Left lobe of liver (tissue), 2 donors: ENCODE results near the gene VCP. TPM values are rescaled to one million over a fixed set of nuclear protein-coding genes. Genes with fewer than 3 reads are reported as not detected.

Source experiments
- ATAC-seq: fragments of 200-7000 bp; cut with Tn5 transposase; one replicate; pipeline ENCODE4 v1.9.1; 2020; ENCODE audit warnings: mild to moderate bottlenecking, moderate library complexity
- DNase-seq: peaks from one replicate; pipeline ENCODE4 v3.0.0-alpha.2; 2020; ENCODE audit warnings: low spot score
- total RNA-seq: library from RNA; stranded (reverse); gene quantifications from one replicate; pipeline ENCODE4 v1.2.1, GENCODE V29; 2021
- donor health status: DM: no; HTN: no; CAD: no; lungs with moderate emphysema.
- donor health status: DM: no; HTN: yes; CAD: no.

The VCP gene
- total RNA-seq = 147 TPM

DNA sequence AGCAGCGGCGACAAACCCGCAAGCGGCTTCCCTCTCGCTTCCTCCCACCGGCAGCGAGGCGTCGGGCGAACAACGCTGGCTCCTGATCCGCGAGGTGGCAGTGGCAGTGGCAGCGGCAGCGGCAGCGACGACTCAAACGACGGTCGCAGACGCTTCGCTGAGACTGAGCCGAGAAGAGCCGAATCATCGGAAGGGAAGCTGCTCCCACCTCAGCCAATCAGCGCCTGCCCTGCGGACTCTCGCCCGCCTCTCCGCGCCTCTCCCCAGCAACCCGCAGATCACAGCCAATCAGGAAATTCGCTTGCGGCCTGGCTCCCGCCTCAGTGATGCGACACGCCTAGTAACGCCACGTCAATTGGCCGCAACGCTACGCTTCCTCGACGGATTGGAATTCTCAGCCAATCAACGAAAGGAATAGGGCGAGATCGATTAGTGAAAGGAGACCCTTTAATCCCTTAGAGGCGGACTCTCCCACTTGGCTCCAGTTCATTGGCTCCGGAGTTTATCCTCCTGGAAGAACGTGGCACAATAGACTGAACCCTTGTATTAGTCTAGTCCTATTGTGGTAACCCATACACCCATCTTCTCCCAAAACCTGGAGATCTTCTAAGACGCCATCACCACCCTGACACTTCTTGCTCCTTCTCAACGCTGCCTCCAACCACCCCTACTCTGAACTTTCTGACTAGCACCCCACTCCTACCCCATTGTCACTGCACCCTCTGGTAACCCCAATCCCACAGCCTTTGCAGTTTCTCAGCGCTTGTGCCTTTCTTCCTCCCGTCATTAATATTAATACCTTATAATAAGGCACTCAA, at the start of gene VCP:
Gene VCP (minus strand): TSS at position 165 of the 818 bp plus-strand sequence. CDS start 272 bp downstream, outside the sequence.
- DNase-seq = peak; percentile 99
- peak; percentile 89 for ATAC-seq

DNA sequence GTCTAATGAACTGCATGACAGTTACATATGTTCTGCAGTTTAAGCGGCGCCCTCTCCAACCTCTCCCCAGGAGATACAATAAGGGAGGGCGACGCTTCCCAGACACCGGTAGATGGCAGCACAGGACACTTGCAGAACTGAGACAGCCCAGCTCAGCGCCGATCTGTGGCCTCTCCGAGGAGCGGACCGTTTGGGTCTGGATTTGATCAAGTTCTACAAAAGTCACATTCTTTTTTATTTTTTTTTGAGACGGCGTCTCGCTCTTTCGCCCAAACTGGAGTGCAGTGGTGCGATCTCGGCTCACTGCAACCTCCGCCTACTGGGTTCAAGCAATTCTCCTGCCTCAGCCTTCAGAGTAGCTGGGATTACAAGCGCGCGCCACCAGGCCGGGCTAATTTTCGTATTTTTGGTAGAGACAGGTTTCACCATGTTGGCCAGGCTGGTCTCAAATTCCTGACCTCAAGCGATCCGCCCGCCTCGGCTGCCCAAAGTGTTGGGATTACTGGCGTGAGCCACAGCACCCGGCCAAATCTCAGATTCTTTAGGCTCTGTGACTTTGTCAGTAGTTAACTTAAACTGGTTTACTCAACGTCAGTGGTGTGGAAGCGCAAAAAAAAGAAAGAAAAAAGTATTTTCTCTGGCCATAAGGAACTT, 44.6 kb upstream of the VCP start:
- peak; percentile 77 for ATAC-seq
- DNase-seq = peak; percentile 91

DNA sequence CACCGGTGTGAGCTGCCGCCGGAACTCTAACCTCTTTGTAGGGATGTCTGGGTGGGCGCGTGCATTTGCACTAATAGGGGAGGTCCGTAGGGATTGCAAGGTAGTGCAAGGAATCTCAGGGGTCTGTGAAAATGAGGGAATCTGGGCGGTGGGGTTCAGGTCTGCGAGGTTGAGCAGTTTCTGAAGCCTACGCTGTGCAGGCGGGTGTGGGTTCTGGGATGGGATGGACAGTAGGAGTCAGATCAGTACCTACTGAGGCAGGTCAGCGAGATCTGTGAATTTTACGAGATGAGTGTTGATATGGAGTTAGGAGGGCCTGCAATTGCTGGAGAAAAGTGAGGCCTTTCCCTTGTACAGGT, 44.1 kb upstream of the VCP start:
- ATAC-seq = no peak
- no peak for DNase-seq

DNA sequence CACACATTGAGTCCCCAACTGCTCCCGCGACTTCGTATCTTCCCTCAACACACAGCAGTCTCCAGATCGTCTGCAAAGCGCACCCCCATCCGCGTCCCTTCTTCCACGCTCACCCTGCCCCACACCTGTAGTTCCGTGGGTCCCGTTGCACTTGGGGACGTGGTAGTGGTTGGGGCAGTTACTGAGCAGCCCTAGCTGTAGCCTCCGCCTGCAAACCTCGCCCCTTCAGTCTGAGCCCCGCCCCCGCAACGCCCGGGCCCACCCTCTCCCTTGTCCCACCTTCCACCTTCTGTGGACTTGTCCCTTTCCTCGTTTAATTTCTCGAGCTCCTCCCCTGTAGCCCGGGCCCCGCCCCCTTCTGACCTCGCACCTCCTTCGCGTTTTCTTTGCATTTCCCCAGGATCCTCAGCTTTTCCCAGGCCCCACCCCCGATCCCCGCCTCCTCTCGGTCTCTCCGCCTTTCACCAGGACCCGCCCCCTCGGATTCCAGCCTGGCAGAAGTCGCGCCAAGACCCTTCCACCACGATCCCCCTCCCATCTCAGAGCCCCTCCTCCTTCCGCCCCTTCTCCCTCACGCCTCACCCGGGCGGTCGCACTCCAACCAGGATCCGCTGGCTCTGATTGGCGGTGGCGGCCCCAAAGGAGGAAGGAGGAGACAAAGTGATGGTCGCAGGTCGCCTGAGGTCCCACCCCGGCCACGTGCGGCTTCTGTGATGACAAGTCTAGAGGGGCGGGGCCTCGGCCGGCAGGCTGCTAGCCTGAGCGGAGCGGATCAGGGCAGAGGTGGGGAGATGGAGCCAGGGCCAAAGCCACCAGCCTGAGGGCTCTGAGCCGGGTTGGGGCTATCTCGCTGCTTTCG, 43.5 kb upstream of the VCP start, which contains the start of gene ATOSB:
Gene ATOSB (minus strand): TSS at position 183 of the 859 bp plus-strand sequence. CDS start 7,588 bp downstream, outside the sequence.
- ATAC-seq (peak; percentile 71), DNase-seq (peak; percentile 99)

DNA sequence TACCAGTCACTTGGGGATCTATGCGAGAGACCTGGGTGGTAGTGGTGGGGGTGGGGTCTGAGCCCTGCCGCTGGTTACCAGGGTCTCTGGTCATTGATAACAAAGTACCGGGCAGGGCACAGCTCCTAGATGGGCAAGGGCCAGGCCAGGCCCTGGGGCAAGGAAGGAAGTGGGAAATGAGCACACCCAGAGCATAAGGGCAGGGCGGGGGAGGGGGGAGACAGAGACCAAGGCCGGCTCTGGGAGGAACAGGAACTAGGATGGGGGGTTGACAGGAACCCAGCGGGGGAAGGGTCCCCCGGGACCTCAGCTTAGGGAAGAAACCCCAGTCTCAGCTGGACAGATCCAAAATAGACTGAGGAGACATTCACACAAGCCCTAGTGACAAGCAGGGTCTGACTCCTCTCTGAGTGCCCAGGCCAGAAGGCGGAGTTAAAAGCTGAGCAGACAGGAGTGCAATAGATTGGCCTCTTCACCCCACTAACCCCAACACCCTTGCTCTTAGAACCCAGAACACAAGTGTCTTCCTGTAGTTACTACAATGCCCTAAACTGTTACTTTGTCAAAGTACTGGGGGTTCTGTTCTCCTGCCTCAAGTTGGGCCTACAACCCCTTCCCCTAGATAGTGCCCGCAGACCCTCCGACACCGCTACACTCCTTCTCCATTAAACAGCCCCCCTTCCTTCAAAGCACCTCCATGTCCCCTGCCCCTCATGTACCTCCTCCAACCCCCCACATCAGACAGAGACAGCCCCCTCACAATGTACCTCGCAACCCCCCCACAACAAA, 42.6 kb upstream of the VCP start:
- ATAC-seq (no peak), DNase-seq (peak; percentile 65)

DNA sequence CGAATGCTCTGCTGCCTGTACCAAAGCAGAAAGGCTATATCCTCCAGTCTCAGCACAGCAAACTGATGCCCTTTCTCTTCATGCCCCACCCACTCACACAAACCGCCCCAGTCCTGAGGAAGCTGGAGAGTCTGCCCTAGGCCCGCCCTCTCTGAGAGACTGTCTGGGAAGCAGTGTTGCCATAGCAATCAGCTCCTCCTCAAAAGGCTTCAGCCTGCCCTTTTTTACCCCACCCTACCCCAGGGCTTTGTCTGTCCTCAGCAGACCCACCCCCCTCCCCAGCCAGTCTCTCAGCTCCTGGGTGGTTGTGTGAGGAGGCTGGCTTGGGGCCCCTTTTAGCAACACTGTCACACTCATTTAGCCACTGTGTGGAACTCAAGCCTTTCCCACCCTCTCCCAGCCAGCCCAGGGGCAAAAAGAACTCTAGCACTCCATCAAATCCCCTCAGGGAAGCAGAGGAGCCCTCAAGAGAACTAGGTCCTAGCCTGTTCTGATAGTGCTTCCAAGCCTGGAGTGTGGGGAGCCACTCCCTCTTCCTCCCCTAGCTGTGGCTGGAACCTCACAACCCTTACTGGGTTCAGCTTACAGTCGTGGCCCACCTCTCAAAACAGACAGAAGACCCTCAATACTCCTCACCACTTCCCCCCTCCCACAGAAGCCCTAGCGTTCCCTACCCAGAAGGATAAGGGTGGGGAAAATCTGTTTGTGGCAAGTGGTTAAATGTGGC, 41.9 kb upstream of the VCP start:
- DNase-seq = peak; percentile 62
- ATAC-seq = no peak

DNA sequence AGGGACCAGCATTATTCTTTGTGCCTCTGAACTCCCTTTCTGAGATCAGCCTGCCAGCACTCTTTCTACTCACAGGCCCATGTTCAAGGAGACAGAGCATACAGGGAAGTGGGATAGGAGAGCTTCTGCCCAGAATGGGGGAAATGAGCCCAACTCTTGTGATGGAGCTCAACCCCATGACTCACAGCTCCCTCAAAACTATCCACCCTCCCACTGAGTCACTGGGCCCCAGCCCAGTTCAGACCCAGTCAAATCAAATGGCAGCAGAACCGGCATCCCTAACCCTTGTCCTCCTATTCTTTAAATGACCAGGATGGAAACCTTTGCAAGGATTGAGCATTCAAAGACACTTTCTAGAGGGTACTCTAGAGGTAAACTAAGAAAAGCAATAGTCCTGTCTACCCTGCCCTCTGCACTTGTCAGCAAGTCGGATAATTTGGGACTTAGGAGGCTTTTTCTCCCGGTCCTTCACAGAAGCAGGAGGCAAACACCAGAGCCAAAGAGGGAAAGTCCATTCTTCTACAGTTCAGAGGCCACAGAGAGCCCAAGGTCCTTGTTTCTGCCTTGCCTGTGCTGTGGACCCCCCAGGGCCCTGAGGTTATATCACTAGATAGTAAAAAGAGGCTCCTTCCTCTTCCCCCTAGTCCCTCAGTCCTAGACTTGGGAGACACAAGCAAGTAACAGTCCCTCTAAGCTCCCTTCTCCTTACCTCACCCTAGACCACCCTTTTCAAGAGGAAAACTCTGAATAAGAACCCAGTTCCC, 40.0 kb upstream of the VCP start:
- DNase-seq = peak; percentile 33
- ATAC-seq = no peak

DNA sequence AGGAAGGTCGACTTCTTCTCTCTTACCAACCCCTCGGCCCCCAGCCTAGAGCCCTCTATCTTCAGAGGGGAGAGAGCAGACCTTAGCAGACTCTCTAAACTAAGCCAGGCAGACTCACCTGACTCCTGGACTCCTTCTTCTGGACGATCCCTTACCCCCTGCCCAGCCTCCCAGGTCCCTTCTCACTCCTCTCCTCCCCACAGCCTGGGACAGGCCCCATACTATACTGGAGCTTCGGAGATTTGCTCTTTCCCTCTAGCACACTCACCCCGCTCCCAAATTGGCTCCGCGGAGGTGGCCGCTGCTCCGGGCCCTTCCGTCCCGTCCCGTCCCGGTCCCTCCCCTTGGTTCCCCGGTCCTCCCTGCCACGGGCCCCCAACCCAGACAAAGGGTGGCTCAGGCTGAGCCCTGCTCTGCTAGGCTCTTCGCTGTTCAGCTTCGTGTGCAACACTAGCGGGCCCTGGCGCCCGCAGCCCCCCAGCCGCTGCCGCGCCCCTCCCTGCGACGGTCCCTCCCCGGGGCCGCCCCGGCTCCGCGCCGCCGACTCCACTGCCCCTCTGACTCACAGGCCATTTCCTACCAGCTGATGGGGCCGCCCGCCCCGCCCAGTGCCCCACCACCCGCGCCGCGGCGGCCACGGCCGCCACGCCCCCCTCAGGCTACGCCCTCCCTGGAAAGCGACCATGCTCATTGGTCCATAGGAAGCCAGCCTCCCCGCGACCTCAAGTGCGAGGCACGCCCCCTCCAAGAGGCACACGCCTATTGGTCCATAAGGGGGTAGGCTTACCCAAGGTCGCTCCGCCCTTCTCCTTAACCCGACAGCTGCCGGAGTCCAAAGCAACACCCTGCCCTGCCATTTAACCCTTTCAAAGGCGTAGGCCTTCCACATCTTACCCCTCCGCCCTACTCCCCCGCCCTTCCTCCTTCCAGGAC, 38.8 kb upstream of the VCP start:
- ATAC-seq (peak; percentile 73), DNase-seq (peak; percentile 98)

DNA sequence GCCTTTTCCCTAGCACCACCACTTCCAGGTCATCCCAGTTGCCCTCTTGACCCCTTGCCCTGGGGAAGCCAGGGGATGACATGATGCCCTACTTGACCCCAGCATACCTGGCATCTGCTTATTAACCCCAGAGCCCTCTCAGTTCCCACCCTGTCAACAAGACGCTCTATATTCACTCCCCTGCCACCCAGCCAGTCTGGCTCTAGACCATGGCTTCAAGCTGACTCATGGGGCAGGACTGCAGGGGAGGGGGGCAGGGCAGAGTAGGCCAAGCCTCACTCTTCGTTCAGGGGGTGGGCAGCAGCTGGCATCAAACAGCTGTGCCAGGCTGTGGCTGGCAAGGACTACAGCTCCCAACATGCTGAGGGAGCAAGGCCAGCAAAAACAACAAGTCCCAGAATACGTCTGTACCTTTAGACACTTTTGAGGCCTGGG, 37.9 kb upstream of the VCP start:
- no peak for ATAC-seq

DNA sequence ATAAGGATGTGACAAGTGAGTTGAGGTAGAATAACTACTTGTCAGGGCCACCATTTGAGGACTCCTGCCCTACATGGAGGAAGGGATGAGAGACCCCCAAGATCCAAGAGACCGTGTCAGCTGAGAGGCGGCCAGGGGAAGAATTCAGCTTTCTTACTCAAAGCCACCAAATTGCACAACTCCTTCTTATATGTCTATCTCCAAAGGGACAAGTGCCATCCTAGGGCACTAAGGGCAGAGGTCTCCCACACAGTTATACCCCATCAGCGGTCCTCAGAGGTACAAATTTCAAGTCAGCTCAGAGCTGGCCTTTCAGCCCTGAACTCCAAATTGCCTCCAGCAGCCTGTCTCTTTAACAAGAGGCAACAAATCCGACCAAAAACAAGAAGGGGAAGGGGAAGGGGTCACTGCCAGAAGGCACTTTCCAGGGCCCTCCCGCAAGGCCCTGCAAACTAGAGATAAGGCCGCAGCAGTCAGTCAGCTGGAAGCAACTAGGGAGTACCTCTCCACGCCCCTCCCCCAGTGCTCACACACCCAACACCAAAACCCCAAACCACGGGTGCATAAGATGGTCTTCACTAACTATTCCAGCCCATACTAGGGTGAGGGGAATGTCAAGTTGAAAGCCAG, 36.6 kb upstream of the VCP start:
- peak; percentile 40 for DNase-seq
- no peak for ATAC-seq

More for the DNA sequence above, 37.9 kb upstream of the VCP start:
- DNase-seq = peak; percentile 46

DNA sequence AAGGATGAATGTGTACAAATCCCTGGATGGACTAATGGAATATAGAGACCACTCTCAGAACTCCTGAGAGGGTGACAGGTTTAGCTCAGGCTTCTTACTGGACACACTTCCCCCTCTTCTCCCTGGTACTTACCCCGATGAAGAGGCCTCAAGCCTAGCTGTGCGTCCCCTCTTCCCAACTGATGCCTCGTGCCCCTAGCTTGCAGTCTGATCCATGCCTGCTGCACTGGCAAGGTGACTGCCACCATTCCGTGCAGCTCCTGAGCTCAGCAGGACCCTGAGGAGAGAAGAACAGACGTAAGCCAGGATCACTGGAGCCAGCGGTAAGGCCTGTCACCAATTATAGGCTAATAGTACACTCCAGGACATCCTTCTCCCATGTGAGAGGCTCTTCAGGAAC, 36.0 kb upstream of the VCP start:
- no peak for ATAC-seq

DNA sequence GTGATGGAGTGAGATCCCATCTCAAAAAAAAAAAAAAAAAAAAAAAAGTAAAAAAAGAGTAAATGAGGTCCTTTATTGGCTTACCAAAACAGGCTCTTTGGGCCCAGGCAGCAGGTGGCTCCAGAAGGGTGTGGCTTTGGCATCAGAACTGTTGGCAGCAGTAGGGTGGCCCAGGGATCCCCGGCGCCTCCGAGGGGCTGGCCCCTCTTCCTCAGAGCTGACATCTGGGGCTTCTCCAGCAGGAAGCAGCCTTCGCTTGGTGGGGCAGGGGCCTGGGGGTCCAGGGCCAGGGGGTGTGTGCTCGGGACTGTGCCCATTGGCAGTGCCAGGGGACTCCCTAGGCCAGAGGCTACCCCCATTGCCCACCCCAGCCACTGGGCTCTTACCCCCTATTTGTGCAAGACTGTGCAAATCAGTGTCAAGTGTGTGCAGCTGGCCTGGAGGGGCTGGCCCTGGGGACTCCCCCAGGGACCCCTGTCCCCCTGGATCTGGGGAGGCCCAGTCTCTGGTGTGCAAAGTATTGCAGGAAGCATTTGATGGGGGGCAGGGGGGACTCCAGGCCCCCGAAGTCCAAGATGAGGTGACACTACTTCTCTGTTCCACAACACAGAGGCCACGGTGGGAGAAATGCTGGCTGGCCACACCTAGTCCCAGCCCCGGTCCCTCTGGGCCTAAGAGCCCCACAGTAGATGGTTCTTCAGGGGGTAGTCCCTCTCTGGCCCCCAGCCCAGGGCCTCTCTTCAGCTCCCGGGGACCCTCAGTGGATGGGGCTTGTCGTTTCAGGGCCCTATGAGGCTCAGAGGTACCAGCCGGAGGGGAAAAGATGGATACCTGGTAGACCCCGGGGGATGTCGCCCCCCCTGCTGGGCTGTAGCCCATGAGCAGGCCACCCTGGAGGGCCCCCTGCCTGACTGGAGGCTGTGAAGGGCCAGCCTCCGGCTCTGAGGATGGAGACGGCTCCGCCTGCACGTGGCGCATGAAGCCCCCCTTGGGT, 35.2 kb upstream of the VCP start:
- peak; percentile 42 for DNase-seq

More for the DNA sequence above, 36.0 kb upstream of the VCP start:
- DNase-seq = peak; percentile 38

DNA sequence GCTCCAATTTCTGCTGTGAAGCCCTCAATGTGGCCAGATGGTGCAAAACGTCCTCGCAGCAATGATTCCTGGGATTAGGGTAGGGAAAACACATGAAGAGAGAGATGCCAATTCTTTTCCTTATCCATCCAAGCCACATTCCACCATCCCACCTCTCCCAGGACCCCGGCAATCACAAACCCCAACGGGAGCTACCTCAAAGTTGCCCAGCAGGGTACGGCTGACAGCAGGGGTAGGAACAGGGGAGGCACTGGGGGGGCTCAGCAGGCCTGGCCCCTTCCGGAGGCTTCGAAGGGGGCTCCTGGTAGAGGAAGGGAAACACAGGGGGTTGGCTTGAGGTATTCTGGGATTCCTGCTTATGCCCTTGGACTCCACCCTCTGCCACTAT, 33.9 kb upstream of the VCP start:
- DNase-seq = no peak
- no peak for ATAC-seq

More for the DNA sequence above, 35.2 kb upstream of the VCP start:
- ATAC-seq = no peak

DNA sequence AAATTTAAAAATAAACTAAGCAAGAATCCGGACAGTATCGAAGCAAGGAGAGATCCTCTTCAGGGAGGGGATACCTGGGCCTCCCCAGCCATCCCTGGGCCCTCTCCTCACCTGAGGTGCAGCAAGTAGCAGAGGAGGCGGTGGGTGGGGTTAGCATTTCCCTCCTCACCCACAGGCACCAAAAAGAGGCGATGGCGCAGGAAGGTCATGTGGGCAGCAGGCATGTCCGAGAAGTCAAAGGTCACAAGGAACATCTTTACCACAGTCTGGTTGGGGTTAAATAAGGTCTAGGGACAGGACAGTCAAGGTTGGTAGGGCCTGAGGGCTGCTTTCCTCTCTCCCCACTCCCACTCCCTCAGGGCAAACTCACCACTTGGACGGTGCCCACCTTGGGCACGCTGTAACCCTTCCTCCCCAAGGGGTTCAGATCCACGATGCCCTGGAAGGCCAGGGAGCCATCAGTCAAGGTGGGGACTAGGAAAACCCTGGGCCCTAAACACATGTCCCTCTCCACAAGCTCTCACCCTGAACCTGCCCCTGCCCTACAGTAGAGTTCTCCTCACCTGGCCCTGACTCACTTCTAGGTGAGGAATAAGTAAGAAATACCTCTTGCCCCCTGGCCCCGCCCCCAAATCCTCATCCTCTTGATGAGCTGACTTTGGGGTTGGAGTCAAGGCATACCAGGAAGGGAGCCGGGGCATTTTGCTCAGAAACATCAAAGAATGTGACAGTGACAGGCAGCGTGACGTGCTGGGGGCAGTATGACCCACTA, 33.3 kb upstream of the VCP start:
- ATAC-seq (no peak), DNase-seq (no peak)

DNA sequence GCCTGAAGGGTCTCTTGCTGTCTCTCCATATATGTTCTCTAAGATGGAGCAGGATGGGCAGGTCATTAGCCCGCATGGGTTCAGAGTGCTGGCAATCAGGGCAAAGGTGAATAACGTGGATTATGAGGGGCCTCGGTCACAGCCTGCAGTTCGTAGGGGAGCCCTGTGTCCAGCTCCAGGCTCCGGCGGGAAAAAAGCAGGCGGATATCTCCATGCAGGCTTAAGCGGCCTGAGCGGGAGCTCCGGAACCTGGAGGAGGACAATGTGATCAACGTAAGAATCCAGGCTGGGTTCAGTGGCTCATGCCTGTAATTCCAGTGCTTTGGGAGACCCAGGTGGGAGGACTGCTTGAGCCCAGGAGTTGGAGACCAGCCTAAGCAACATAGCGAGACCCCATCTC, 32.7 kb upstream of the VCP start:
- ATAC-seq (no peak), DNase-seq (no peak)
